HEK293 (cell line): Measurements from ENCODE around the gene USP7.
"Not testable (repeated sequence)": the region's sequence is repeated elsewhere in the genome, so short reads cannot be mapped to it uniquely, and the experiment has no call there.

ENCODE experiments used
- CTCF ChIA-PET: fragments of 350-600 bp; formaldehyde crosslinking; extraction: SDS; loops from one replicate; lab custom pipeline; 2021; ENCODE audit warnings: antibody characterized with exemption; lab: Yijun Ruan, JAX
- POLR2A ChIA-PET: fragments of 300-600 bp; formaldehyde crosslinking; extraction: SDS; loops from one replicate; lab custom pipeline; 2020; ENCODE audit warnings: antibody characterized with exemption, inconsistent platforms; lab: Yijun Ruan, JAX
- H3K27ac ChIP-seq: fragments of 200-500 bp; sonication (Bioruptor generic); 2 replicates; pipeline ENCODE4 v1.5.1; 2014; ENCODE audit warnings: low read depth, low read length, control low read depth, inconsistent platforms; ENCODE audit errors: extremely low read depth
- H3K36me3 ChIP-seq, 2 experiments: fragments of 200-500 bp in 1 of 2; sonication (Bioruptor generic) in 1 of 2; 1 replicate in 1 of 2; 2 replicates in 1 of 2; pipeline ENCODE4 v1.5.1; 2014 to 2017; ENCODE audit warnings: inconsistent platforms in 2 of 2, low read length in 2 of 2; ENCODE audit not compliant: control insufficient read depth in 2 of 2, insufficient read depth in 1 of 2
- H3K4me1 ChIP-seq: fragments of 200-500 bp; sonication (Bioruptor generic); 2 replicates; pipeline ENCODE4 v1.5.1; 2014; ENCODE audit warnings: mild to moderate bottlenecking, low read length, inconsistent platforms; ENCODE audit not compliant: control insufficient read depth, insufficient read depth
- H3K4me3 ChIP-seq: 2 replicates; pipeline ENCODE4 v1.5.1; 2011; ENCODE audit warnings: low read depth, mild to moderate bottlenecking, control low read depth, low read length, moderate library complexity
- H3K9me3 ChIP-seq: fragments of 200-500 bp; sonication (Bioruptor generic); 2 replicates; pipeline ENCODE4 v1.5.1; 2014; ENCODE audit warnings: low read depth, low read length, inconsistent platforms; ENCODE audit not compliant: control insufficient read depth, insufficient read depth
- ZNF121 ChIP-seq: fragments of 450-650 bp; formaldehyde crosslinking; IDR thresholded peaks from 2 replicates; pipeline ENCODE4 v1.5.1; 2016; ENCODE audit warnings: missing biosample characterization, missing genetic modification characterization
- ZSCAN30 ChIP-seq: fragments of 450-650 bp; IDR thresholded peaks from 2 replicates; pipeline ENCODE4 v1.5.1; 2018; ENCODE audit warnings: missing biosample characterization, mild to moderate bottlenecking, missing genetic modification characterization, moderate library complexity

Gene USP7

DNA sequence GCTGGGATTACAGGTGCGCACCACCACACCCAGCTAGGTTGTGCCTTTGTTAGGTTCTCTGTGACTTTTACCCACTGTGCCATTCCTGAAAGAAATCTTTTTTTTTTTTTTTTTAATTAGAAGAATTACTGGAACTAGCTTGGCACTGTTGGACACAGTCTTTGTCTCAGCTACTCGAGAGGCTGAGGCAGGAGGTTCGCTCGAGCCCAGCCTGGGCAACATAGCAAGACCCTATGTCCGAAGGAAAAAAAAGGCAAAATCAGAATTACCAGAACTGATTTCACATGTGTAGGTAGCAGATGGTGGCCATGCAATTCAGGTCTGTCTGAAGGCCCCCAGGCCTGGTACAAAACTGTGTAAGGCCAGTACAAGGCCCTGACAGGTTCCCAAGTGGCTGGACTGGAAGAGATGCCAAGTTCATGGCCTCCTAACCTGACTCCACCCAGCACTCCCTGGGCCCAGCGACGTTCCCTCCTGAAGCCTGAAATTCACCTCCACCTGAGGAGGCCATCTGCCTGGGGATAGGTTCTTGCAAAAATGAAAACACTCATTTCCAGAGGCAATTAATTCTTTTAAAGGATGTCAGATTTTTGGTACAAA lies 117.9 kb downstream of the USP7 start:
- Histone ChIP-seq H3K9me3 (no peaks in the 10 kb centered on the region), H3K4me3 (no peak overlapping the region), H3K27ac (no peak overlapping the region)
- POLR2A ChIA-PET = interaction anchor here (0.6 kb wide), 1 partner anchor 231 kb away, joined by 3 read pairs; no protein-coding TSS in a partner anchor
- TF ChIP-seq ZSCAN30 (tag by site-specific recombination) (no peak), ZNF121 (0 out of 2 replicates have a peak, but pooled peaks have one; percentile 25)
- TF ChIP-seq, all 188 proteins: peak for 1
- Histone ChIP-seq H3K4me1 (no peaks in the 10 kb centered on the region), H3K36me3 (peaks cover 0 to 36% of the 10 kb centered on the region in 2 experiments; a peak in 2 of 3 replicates)
- CTCF ChIA-PET = no interaction called here

DNA sequence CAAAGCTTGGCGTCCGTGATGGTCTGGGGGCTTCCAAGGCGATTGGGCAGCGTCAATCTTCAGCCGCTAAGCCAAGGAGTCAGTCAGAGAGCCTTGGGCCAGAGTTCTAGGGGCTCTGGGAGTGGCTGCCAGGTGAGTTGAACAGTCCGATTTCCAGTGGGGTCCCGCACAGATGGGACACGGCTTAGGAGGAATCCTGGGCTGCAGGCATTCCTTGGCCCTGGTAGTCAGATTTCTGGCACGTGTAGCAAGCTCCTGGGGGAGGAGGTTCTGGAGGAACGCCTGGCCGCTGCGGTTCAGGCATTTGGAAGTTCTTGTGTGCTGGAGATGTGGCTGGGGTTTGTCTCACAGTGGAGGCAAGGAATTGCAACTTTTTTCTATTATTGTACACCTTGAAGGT lies 120.4 kb downstream of the USP7 start:
- CTCF ChIA-PET, POLR2A ChIA-PET, H3K4me1 ChIP-seq, H3K9me3 ChIP-seq, H3K27ac ChIP-seq, H3K4me3 ChIP-seq: not testable (repeated sequence)
- H3K36me3 ChIP-seq = peaks cover 0 to 11% of the 10 kb centered on the region in 2 experiments; a peak in 2 of 3 replicates
